ENCODE results near the gene PRKN.
"Not testable (repeated sequence)": the region's sequence is repeated elsewhere in the genome, so short reads cannot be mapped to it uniquely, and the experiment has no call there.

Gene PRKN

DNA sequence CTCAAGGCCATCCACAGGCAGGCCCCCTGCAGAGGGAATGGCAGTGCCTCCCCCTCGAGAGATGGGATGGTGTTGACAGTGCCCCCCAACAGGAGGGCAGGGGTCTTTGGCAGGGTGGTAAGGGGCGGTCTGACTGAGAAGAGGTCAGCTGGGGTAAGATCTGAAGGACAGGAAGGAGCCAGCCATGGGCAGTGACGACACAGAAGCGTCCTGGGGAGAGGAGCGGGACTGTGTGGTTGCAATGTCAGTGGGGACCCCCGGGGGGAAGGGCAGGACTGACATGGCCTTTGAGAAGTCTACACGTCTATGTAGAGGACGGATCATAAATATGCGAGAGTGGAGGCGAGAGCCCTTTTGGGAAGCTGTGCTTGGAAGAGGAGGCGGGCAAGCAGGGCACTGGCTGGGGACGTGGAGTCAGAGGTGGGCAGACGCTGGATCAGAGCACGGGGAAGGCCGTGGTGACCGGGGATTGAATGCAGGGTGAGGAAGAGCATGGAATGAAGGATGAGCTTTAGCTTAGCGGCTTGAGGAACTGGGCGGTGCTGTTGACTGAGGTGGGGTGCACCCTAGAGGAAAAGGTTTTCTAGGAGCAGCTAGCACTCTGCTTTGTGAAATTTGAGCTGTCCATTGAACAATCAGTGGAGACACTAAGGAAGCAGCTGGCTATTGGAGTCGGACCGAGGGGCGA, 1371.3 kb downstream of the PRKN start:
- no peak for DNase-seq

DNA sequence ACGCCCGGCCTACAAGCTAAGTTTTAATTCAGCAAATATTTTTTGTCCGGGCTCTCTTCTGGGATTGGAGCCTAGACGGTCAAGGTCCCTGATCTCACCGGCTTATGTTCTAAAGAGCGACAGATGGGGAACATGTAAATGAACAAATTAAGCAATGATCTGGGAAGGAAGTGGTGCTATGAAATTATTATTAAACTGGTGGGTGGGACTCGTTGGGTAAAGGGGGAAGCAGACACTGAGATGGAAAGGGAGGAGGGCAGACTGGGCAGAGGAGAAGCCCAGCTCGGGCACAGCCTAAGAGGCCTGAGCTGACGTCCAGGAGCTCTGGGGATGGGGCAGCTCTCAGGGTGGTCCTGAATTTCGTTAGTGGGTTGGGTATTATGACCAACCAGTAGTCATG, 1371.9 kb downstream of the PRKN start:
- no peak for DNase-seq

DNA sequence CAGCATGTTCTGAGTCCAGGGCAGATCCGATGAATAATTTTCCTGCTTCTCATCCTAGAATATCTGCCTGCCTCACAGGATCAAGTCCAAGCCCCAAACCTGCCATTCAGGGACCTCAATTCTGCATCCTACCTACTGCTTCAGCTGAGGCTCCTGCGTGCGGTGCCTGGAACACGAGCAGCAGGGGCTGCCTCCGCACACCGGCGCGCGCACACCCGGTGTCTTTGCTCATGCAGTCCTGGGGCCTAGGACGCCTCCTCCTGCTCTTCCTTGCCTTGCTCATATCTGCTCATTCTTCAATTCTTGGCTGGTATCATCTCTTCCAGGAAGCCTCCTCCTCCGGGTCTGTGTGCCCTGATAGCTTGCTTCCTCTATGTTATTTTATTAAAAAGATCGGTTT, 1372.6 kb downstream of the PRKN start:
- no peak for DNase-seq

DNA sequence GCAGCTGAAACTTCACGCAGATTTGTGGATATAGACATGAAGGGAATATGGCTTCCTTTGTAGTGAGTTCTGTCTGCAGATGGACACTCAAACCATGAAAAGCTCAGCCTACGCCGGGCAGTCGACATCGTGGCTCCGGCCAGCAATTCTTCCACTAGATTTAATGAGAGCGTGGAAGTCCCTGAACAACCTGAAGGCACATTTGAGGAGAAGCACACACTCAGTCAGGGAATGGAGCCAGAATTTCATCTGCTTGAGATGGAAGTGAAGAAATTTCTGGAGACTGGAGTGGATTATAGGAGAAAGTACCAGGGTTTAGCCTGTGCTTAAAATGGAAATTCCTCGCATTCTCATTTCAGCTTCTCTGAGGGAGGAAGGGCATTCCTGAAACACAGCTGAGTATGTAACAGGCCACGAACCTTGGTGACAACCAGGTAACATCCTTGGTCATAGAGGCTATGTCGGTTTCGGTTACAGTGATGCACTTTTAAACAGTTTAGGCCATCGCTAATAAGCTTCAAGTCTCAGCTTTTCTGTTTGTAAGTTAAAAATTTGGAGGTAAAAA, 1373.2 kb downstream of the PRKN start:
- no peak for DNase-seq

DNA sequence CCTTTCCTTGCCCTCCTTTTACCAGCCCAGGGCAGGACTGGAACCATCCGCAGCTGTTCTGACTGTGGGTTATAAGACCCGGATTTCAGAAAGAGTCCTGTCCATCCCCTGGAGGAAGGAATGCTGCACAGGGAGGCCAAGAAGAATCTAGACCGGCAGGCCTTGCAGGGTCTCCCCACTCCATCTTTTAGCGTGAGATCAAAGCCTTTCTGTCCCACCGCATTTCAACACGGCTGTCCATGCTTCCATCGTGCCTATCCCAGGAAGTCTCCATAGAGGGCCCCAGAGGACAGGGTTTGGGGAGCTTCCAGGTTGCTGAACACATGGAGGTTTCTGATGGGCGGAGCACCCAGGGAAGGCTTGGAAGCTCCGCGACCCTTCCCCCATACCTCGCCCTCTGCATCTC, 1374.4 kb downstream of the PRKN start:
- DNase-seq: no peak

DNA sequence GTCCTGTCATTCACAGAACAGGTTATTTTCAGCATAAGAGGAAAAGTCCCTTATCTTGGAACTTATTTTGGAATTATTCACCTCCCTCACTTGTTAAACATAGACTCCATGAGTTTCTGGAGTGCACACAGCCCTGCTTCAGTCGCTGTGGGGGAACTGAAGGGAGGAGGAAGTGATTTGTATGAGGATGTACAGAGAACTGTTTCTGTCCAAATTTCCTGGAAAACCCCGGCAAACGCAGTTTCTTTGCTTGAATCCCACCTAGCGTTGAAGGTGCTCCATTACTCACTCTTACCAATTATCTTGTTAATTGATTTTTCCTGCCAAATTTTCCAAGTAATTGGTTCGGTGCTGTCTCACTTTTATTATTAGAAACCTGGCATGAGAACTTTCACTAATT, 1375.7 kb downstream of the PRKN start:
- DNase-seq: no peak

DNA sequence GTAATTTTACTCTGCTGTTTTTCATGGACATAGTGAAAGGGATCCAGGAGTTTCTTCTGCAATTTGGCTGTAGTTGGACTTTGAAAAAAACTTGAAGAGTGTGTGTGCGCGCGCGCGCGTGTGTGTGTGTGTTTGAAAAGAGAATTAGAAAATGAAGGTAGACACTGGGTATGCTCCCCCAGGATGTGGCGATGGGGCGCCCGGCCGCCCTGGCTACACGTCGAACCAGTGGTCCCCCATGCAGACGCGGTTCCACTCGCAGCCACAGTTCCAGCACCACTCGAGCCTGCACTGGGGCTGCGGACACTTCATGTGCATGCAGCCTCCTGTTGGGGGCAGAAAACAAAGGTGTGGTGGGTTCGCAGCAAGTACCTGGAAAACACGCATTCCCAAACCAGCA, 1377.7 kb downstream of the PRKN start:
- no peak for DNase-seq

DNA sequence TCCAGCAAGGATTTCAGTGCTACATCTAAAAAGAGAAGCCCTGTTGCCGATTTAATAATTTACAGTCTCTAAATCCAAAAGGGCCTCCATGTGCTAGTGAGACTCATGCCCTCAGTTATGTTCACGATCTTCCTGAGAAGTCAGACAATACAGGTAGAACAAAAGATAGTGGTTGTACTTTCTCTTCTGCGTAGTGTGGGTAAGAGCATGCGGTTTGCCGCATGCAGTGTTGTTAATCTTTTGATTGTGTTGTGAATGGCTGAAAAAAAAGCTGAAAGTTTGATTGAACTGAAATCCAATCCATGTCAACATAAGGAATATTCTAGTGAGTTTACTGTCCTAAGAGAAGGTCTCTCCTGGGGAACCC, 1379.0 kb downstream of the PRKN start:
- DNase-seq: no peak

DNA sequence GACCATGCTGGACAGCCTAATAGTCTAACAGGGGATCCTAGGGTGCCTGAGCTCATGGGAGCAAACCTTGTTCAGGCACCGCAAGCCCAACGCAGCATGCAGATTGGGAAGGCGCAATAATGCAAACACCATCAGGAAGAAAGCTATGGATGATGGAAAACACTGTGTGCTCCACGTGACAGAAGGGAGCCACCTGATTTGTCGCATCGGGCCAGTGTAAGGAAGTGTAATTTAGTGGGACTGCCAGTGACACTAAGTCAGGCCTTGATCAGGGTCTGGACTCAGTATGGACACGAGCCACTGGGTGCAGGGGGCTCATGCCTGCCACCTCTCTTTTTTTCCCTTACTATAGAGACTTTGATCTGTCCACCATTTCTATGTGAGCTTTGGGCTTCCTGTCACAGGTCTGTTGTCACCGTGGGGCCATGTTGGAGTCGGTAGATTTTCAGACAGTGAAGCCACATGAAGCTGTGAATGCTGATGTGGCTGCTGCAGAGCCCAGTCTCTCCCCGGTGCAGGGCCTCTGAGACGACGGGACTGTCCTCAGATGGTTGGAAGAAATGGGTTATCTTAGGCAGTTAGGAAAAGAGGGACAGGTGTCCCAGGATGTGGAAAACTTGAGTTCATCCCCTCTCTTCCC, 1379.5 kb downstream of the PRKN start:
- DNase-seq: no peak

DNA sequence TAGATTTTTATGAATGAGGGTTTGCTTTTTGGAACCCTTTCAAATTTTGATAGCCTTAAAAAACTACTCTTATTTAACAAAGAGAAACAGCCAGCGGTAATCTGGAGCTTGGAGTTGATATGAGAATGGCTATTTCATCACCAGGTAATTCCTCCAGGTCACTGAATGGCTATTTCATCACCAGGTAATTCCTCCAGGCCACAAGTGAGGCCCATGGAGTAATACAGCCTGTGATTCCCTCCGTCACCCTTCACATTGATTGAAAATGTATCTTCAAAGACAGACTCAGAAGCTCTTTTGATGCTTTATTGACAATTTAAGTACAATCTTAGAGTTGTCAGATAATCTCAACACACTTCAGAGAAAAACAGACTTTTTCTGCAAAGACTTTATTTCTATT, 1380.4 kb downstream of the PRKN start:
- no peak for DNase-seq

DNA sequence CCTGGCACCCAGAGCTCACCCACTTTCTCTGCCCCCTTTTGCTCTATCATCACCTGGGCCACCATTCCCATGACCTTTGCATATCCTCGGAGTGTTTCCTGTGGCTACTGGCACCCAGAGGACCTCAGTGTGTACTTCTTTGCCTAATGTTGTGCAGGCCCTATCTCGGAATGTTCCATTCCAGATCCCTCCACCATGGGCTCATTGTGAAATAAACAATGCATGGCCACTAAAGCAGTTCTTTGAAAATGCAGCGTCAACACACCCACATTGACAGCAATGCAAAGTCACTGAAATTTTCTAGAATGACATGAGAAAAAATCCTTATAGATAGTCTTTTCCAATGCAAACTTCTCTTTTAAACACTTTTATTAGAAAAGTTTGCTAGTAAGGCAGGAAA, 1380.8 kb downstream of the PRKN start:
- no peak for DNase-seq

DNA sequence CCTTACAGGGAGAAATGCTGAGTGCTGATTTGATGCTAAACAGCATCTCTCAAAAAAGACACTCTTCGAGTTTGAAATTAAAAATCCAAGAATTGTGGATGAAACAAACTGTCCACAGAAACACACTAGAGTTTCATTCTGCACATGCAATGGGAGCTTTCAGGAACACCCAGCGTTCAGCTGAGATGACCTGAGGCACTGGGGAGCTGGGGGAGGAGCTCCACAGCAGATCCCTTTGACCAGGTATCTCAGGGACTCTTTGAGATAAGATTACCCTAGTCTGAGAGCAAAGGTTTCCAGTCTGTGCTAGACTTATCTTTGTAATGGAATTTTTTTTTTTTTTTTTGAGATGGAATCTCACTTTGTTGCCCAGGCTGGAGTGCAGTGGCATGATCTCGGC, 1382.9 kb downstream of the PRKN start:
- DNase-seq: no peak

DNA sequence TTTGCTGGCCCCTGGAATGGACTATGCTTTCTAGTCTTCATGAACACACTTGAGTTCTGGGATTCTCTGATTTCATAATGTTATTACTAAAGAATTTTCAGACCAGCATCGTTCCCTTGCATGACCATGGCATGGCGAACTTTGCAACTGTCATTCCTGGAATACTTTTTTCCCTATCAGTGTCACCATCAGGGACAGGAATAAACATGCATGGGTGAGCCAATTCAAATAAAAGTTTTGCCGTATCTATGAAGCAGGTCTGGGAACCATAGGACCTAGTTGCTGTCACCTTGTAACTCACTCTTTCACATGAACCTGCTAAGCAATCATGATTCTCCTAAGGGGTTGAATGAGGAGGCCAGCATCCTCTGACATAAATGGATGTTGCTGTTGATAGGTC, 1385.5 kb downstream of the PRKN start:
- DNase-seq: no peak

DNA sequence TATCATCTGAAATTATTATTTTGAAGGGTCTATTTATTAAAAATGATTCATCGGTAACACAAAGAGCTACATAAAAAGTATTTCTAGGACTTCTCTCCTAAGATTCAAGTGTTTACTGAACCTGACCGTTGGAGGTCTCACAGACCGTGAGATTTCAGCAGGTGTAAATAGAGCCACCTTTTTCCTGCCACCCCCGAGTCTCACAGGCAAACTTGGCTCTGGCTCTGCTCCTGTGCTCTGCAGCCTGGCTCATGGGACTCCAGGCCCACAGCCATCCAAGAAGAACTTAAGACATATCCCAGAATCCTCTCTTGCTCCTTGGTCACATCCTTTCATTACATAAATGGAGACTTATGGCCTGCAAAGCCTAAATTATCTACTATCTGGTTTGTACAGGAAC, 1385.9 kb downstream of the PRKN start:
- no peak for DNase-seq

DNA sequence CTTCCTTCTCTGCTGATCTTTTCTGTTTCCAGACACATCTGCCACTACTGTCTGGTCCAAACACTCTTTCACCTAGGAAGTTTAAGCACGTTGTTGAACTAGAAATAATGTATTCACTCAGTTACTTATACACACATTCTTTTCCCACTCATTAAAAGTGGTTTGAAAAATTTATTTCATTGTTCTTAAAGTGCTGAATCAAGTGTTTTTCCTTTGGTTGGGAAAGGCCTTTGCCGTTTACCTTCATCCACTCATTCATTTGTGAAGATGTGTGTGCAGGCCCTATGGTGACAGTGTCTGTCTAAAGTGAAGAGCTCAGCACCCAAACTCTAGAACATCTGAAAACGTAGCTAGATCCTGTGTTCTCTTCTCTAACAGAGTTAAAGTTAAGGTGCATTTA, 1389.6 kb downstream of the PRKN start:
- no peak for DNase-seq

DNA sequence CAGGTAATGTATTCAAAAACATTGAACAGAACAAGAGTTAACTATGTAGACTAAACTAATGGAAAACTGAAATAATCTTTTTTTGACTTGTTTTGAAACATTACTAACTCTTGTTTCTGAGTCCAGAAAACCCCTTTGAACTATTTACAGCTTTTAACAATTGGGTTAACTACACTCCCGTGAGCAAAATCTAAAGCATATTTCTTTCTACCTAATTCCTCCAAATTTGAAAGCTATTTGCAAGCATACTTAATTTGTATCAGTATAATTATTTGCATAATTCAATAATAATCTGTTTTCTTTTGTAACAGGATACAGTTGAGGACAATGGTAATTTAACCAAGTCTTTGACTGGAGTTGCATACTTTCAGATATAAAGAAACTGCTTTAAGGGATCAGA, 1391.1 kb downstream of the PRKN start:
- no peak for DNase-seq

DNA sequence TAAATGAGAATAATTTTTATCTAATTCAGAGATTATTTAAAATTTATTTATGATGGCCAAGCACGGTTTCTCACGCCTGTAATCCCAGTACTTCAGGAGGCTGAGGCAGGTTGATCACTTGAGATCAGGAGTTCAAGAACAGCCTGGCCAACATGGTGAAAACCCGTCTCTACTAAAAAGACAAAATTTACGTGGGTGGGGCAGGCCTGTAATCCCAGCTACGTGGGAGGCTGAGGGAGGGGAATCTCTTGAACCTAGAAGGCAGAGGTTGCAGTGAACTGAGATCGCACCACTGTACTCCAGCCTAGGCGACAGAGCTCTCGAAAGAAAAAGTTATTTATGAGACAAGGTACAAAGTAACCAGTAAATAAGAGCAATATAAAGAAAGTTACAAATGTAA, 1394.2 kb downstream of the PRKN start:
- no peak for DNase-seq

DNA sequence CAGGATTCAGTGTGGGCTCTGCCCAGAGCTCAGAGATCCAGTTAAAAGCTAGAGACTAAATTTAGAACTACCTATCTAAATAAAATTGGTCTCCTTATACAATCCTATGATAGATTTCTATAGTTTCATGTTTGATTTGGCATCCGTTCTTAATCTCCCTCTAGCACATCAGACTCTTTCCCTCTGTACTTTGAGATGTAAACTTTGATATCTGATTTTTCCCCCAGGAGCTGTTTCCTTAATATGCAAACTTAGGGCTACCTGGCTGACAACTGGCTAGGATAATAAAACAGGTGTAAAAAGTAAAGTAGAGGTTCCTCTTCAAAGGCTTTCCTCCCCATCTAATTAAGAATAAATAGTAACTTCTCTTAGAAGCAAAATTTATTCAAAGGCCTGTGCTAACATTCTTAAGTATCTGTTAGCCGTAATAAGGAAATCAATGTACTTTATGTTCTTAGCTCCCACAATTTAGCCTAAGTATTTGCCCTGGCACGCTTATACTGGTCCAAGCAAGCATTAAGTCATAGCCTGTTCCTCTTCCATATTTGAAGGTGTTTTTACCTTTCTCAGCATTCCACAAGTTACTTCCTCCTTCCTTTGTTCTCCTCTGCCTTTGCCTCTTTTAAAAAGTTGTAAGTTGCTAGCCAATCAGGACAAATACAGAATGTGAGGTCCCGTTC, 1396.0 kb downstream of the PRKN start:
- DNase-seq: not testable (repeated sequence)

DNA sequence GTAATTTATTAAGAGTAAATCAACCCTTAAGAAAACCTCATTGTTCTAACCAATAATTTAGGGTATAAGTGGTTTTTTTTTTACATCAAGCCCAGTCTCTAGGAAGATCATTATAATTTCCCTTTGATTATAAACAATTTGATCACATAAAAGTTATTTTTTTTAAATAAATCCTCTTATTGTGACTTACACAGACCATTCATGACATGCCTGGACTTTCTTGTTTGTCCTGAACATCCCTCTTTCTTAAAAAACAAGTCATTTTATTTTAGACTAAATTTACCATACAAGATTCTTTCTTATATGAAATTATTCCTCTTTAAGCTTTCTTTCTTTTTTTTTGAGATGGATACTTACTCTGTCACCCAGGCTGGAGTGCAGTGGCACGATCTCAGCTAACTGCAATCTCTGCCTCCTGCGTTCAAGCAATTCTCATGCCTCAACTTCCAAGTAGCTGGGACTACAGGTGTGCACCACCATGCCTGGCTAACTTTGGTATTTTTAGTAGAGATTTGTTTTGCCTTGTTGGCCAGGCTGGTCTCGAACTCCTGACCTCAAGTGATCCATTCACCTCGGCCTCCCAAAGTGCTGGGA, 1400.1 kb downstream of the PRKN start:
- no peak for DNase-seq

DNA sequence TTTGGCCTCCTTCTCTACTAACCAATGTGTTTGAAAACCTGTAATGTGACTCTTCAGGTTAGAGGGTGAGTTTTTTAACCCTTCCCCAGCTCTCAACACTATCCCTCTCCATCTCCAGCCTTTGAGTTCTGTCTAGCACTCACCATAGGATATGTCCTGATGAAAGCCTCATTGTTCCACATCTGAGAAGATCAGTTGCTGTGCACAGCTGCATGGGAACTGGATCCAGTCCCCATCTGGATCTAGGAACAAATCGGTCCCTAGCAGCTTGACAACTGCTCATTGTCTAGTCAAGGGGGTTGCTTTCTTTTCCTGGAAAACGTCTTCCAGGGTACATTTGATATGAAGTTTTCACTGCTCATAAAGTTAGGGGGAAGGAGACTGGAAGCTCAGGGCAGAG, 1408.3 kb downstream of the PRKN start:
- DNase-seq: no peak

DNA sequence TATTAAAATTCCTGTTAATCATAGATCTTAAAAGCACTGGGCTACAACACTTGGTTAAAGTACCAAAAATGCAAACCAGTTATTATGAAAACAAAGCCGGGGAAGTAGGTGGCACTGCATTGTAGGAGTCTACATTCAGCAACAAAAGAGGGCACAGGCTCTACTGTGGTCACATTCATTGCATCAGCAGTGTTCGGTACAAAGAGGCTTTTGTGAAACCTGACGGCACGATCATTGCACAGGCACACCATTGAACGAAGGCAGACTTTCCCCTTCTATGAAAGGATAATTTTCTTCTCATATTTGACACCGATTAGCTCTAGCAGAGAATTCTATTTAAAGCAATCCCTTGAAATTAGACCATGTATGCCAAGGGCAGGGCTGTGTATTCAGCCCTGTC, 1409.1 kb downstream of the PRKN start:
- DNase-seq: no peak

DNA sequence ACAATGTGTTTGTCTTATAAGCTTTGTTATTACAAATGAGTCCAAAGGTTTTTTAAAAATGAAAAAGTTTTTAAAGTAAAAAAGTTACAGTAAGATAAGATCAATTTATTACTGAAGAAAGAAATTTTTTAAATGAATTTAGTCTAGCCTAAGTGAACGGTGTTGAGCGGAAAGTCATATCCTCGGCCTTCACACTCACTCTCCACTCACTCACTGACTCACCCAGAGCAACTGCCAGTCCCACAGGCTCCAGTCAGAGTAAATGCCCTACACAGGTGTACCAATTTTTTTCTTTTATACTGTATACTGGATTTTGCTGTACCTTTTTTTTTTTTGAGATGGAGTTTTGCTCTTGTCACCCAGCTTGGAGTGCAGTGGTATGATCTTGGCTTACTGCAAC, 1411.0 kb downstream of the PRKN start:
- no peak for DNase-seq

DNA sequence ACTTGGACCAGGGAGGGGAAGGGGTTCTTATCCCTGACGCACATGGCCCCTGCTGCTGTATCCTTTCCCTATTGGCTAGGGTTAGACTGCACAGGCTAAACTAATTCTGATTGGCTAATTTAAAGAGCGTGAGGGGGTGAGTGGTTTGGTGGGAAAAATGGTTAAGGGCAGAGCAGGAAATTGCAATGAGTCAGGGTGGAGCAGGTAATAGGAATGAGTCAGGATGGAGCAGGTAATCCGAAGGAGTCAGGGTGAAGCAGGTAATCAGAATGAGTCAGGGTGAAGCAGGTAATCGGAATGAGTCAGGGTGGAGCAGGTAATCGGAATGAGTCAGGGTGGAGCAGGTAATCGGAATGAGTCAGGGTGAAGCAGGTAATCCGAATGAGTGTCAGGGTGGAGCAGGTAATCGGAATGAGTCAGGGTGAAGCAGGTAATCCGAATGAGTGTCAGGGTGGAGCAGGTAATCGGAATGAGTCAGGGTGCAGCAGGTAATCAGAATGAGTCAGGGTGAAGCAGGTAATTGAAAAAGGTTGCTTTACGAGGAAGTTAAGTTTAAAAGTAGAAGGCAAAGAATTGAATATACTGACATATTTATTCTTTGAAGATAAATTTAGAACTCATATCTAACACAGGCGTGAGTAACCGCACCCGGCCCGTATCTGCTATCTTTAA, 1412.2 kb downstream of the PRKN start:
- not testable (repeated sequence) for DNase-seq

Data from right forelimb (tissue), 1 donor.